HepG2 (cell line): Measurements from ENCODE around the gene MICALL2. TPM values are rescaled to one million over a fixed set of nuclear protein-coding genes. Genes with fewer than 3 reads are reported as not detected.

Experiments
- AKAP8 ChIP-seq: sonication (generic); formaldehyde crosslinking; IDR thresholded peaks from 2 replicates; pipeline ENCODE4 v1.5.1; 2020; ENCODE audit warnings: mild to moderate bottlenecking, missing genetic modification reagents
- CBX2 ChIP-seq, 2 experiments: fragments of 200-600 bp in 1 of 2; sonication (generic); formaldehyde crosslinking in 1 of 2; IDR thresholded peaks; 2 replicates each; pipeline versions ENCODE4 v1.7.0 to v1.8.1; 2018 to 2022; ENCODE audit warnings: low read depth in 2 of 2, low read length in 1 of 2, mild to moderate bottlenecking in 1 of 2, missing genetic modification reagents in 1 of 2
- FLYWCH1 ChIP-seq: sonication (generic); formaldehyde crosslinking; IDR thresholded peaks from 2 replicates; pipeline ENCODE4 v1.8.1; 2023; ENCODE audit warnings: mild to moderate bottlenecking, missing genetic modification reagents
- HBP1 ChIP-seq: IDR thresholded peaks from 2 replicates; pipeline ENCODE4 v1.6.1; 2016; ENCODE audit warnings: low read depth, control low read depth
- HIVEP1 ChIP-seq: sonication (generic); formaldehyde crosslinking; IDR thresholded peaks from 2 replicates; pipeline ENCODE4 v1.4.0; 2020; ENCODE audit warnings: mild to moderate bottlenecking, missing genetic modification reagents
- KDM2A ChIP-seq: sonication (generic); formaldehyde crosslinking; IDR thresholded peaks from 2 replicates; pipeline ENCODE4 v1.4.0; 2020; ENCODE audit warnings: low read depth, missing genetic modification reagents, borderline replicate concordance
- MIXL1 ChIP-seq: IDR thresholded peaks from 2 replicates; pipeline ENCODE4 v1.6.1; 2016
- SPEN ChIP-seq: sonication (generic); formaldehyde crosslinking; IDR thresholded peaks from 2 replicates; pipeline ENCODE4 v1.5.1; 2020; ENCODE audit warnings: low read depth, mild to moderate bottlenecking, missing genetic modification reagents
- TAF1 ChIP-seq: sonication (generic); formaldehyde crosslinking; IDR thresholded peaks from 2 replicates; pipeline ENCODE4 v1.4.0; 2020; ENCODE audit warnings: missing genetic modification reagents
- TEAD2 ChIP-seq: sonication (generic); formaldehyde crosslinking; IDR thresholded peaks from 2 replicates; pipeline ENCODE4 v1.9.0; 2021; ENCODE audit warnings: missing genetic modification reagents
- YEATS4 ChIP-seq: sonication (generic); formaldehyde crosslinking; IDR thresholded peaks from 2 replicates; pipeline ENCODE4 v1.4.0; 2020; ENCODE audit warnings: missing genetic modification reagents, borderline replicate concordance
- ZBTB21 ChIP-seq: sonication (generic); formaldehyde crosslinking; IDR thresholded peaks from 2 replicates; pipeline ENCODE4 v1.4.0; 2020; ENCODE audit warnings: missing genetic modification reagents
- ZNF512 ChIP-seq: sonication (generic); formaldehyde crosslinking; IDR thresholded peaks from 2 replicates; pipeline ENCODE4 v1.4.0; 2020; ENCODE audit warnings: mild to moderate bottlenecking, missing genetic modification reagents
- ZNF562 ChIP-seq: sonication (generic); formaldehyde crosslinking; IDR thresholded peaks from 2 replicates; pipeline ENCODE4 v1.8.0; 2022; ENCODE audit warnings: missing genetic modification reagents, borderline replicate concordance
- ZNF670 ChIP-seq: sonication (generic); formaldehyde crosslinking; IDR thresholded peaks from 2 replicates; pipeline ENCODE4 v1.8.0; 2022; ENCODE audit warnings: mild to moderate bottlenecking, missing genetic modification reagents, borderline replicate concordance
- ZNF816 ChIP-seq: sonication (generic); formaldehyde crosslinking; IDR thresholded peaks from 2 replicates; pipeline ENCODE4 v1.8.0; 2022; ENCODE audit warnings: missing genetic modification reagents, mild to moderate bottlenecking, borderline replicate concordance
- polyA plus RNA-seq, 8 experiments: library from polyadenylated mRNA; depleted of rRNA in 3 of 8; stranded (reverse) in 7 of 8; unstranded in 1 of 8; fragments of >200 nt; fragmentation: Illumina TruSeq in 4 of 8; extraction: Trizol in 4 of 8; gene quantifications; 2 replicates each; pipeline versions ENCODE4 v1.2.1 to v1.2.3, GENCODE V29; 2011 to 2016; ENCODE audit warnings: low read depth in 4 of 8, missing spikeins in 1 of 8, mixed read lengths in 1 of 8; ENCODE audit not compliant: insufficient read depth in 1 of 8
- total RNA-seq, 5 experiments: library from RNA; depleted of rRNA; stranded (reverse); fragments of >200 nt; fragmentation: Illumina TruSeq; extraction: Trizol; gene quantifications; 2 replicates each; pipeline ENCODE4 v1.2.3, GENCODE V29; 2016; ENCODE audit warnings: low read depth in 1 of 5
- TF ChIP-seq, protein P1 (sequence below): sonication (generic); formaldehyde crosslinking; IDR thresholded peaks from 2 replicates; pipeline ENCODE4 v1.4.0; 2020; ENCODE audit warnings: missing genetic modification reagents, borderline replicate concordance
- TF ChIP-seq, protein P2 (sequence below): sonication (generic); formaldehyde crosslinking; IDR thresholded peaks from 2 replicates; pipeline ENCODE4 v1.9.0; 2021; ENCODE audit warnings: mild to moderate bottlenecking, missing genetic modification reagents

Gene MICALL2
- total and polyA plus RNA-seq, 2 of the 13 experiments (the other 11 are each of a cell fraction or from before 2014, with no cell fraction given): 5.8 to 12.4 TPM

DNA sequence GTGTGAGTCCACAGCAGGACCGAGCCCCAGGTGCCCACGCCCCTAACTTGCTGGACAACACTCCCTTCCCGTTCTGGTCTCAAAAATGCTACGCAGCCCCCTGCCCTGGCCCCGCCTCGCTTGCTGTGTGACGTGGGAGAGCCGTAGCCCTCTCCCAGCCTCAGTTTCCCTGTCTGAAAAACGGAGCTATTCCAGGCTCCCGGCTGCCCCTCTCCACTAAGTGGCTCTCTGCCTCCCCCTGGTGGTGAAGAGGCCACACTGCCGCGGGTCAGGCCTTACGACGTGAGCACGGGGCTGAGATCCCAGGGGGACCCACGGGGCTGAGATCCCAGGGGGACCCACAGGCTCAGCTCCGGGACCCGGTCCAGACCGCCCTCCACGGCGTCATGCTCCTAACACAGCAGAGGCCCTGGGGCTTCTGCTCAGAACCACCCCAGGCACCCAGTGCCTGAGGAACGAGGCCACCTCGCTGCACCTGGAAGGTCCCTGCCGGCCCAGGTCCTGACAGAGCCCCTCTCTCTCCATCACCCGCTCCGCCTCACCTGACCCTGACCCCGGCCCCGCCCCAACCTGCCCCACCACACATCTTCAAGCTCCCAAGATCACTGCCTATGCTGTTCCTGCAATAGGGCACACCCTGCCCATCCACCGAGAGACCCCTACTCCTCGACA is 26.7 kb downstream of the MICALL2 start (continued):
- peak; percentile 56; the same call in 1 of the 2 replicates for TF ChIP-seq AKAP8 (CRISPR knock-in tag)
- no peak for TF ChIP-seq FLYWCH1
- TF ChIP-seq TEAD2 (CRISPR knock-in tag): no peak
- no peak for TF ChIP-seq ZNF512 (CRISPR knock-in tag)
- TF ChIP-seq, protein P1, sequence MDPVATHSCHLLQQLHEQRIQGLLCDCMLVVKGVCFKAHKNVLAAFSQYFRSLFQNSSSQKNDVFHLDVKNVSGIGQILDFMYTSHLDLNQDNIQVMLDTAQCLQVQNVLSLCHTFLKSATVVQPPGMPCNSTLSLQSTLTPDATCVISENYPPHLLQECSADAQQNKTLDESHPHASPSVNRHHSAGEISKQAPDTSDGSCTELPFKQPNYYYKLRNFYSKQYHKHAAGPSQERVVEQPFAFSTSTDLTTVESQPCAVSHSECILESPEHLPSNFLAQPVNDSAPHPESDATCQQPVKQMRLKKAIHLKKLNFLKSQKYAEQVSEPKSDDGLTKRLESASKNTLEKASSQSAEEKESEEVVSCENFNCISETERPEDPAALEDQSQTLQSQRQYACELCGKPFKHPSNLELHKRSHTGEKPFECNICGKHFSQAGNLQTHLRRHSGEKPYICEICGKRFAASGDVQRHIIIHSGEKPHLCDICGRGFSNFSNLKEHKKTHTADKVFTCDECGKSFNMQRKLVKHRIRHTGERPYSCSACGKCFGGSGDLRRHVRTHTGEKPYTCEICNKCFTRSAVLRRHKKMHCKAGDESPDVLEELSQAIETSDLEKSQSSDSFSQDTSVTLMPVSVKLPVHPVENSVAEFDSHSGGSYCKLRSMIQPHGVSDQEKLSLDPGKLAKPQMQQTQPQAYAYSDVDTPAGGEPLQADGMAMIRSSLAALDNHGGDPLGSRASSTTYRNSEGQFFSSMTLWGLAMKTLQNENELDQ (CRISPR knock-in tag): no peak
- no peak for TF ChIP-seq HBP1 (CRISPR knock-in tag)
- no peak for TF ChIP-seq MIXL1 (CRISPR knock-in tag)
- TF ChIP-seq KDM2A (CRISPR knock-in tag): peak; percentile 77
- no peak for TF ChIP-seq ZNF816 (CRISPR knock-in tag)
- no peak for TF ChIP-seq TAF1 (CRISPR knock-in tag)
- TF ChIP-seq ZNF670 (CRISPR knock-in tag): no peak
- no peak for TF ChIP-seq YEATS4
- no peak for TF ChIP-seq CBX2 (IDR thresholded peaks at IDR 0.05; ENCODE audit: low read depth, low read length)
- TF ChIP-seq CBX2 (CRISPR knock-in tag; IDR thresholded peaks at IDR 0.05; ENCODE audit: low read depth): no peak
- TF ChIP-seq HIVEP1 (CRISPR knock-in tag): no peak
- TF ChIP-seq, protein P2, sequence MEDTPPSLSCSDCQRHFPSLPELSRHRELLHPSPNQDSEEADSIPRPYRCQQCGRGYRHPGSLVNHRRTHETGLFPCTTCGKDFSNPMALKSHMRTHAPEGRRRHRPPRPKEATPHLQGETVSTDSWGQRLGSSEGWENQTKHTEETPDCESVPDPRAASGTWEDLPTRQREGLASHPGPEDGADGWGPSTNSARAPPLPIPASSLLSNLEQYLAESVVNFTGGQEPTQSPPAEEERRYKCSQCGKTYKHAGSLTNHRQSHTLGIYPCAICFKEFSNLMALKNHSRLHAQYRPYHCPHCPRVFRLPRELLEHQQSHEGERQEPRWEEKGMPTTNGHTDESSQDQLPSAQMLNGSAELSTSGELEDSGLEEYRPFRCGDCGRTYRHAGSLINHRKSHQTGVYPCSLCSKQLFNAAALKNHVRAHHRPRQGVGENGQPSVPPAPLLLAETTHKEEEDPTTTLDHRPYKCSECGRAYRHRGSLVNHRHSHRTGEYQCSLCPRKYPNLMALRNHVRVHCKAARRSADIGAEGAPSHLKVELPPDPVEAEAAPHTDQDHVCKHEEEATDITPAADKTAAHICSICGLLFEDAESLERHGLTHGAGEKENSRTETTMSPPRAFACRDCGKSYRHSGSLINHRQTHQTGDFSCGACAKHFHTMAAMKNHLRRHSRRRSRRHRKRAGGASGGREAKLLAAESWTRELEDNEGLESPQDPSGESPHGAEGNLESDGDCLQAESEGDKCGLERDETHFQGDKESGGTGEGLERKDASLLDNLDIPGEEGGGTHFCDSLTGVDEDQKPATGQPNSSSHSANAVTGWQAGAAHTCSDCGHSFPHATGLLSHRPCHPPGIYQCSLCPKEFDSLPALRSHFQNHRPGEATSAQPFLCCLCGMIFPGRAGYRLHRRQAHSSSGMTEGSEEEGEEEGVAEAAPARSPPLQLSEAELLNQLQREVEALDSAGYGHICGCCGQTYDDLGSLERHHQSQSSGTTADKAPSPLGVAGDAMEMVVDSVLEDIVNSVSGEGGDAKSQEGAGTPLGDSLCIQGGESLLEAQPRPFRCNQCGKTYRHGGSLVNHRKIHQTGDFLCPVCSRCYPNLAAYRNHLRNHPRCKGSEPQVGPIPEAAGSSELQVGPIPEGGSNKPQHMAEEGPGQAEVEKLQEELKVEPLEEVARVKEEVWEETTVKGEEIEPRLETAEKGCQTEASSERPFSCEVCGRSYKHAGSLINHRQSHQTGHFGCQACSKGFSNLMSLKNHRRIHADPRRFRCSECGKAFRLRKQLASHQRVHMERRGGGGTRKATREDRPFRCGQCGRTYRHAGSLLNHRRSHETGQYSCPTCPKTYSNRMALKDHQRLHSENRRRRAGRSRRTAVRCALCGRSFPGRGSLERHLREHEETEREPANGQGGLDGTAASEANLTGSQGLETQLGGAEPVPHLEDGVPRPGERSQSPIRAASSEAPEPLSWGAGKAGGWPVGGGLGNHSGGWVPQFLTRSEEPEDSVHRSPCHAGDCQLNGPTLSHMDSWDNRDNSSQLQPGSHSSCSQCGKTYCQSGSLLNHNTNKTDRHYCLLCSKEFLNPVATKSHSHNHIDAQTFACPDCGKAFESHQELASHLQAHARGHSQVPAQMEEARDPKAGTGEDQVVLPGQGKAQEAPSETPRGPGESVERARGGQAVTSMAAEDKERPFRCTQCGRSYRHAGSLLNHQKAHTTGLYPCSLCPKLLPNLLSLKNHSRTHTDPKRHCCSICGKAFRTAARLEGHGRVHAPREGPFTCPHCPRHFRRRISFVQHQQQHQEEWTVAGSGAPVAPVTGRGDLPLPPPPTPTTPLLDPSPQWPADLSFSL (CRISPR knock-in tag): no peak
- TF ChIP-seq SPEN (CRISPR knock-in tag): 0 out of 2 replicates have a peak, but pooled peaks have one; percentile 34
- no peak for TF ChIP-seq ZBTB21 (CRISPR knock-in tag)
- no peak for TF ChIP-seq ZNF562 (CRISPR knock-in tag)
